Activated CD4-positive, alpha-beta memory T cell treated with anti-CD3 and anti-CD28 coated beads, Interleukin-2, amount 10 ng/mL, durations not matched to agents 7 days and 5 days (primary cell): ENCODE results near the gene TOPORS. TPM values are rescaled to one million over a fixed set of nuclear protein-coding genes. Genes with fewer than 3 reads are reported as not detected.
"Not testable (repeated sequence)": the region's sequence is repeated elsewhere in the genome, so short reads cannot be mapped to it uniquely, and the experiment has no call there.

Source experiments
- CTCF ChIA-PET: fragments of 350-600 bp; sonication (Branson Sonifier 250); formaldehyde crosslinking; loops from one replicate; lab custom pipeline; 2021; ENCODE audit warnings: antibody characterized with exemption, inconsistent platforms; lab: Charles Lee
- POLR2A ChIA-PET: fragments of 350-600 bp; sonication (Branson Sonifier 250); formaldehyde crosslinking; loops from one replicate; lab custom pipeline; 2021; ENCODE audit warnings: antibody characterized with exemption; lab: Charles Lee
- DNase-seq: peaks from one replicate; pipeline ENCODE4 v3.0.0-alpha.2; 2020
- H3K27ac Mint-ChIP-seq: one replicate; pipeline ENCODE4 v1.8.0; 2021; ENCODE audit warnings: mild to moderate bottlenecking, mixed read lengths
- H3K27me3 Mint-ChIP-seq: one replicate; pipeline ENCODE4 v1.8.0; 2021; ENCODE audit warnings: mixed read lengths
- H3K36me3 Mint-ChIP-seq: one replicate; pipeline ENCODE4 v1.8.0; 2021; ENCODE audit warnings: low read depth, mixed read lengths
- H3K4me1 Mint-ChIP-seq: one replicate; pipeline ENCODE4 v1.8.0; 2021; ENCODE audit warnings: mixed read lengths
- H3K4me3 Mint-ChIP-seq: one replicate; pipeline ENCODE4 v1.8.0; 2021; ENCODE audit warnings: mild to moderate bottlenecking, mixed read lengths
- H3K9me3 Mint-ChIP-seq: one replicate; pipeline ENCODE4 v1.8.0; 2021; ENCODE audit warnings: mixed read lengths
- total RNA-seq, 2 experiments: library from RNA; stranded (reverse); gene quantifications; one replicate each; pipeline ENCODE4 v1.2.3, GENCODE V29; 2021

Gene TOPORS
- total RNA-seq, 2 experiments from 2014 or later: 12.2 to 12.7 TPM

DNA sequence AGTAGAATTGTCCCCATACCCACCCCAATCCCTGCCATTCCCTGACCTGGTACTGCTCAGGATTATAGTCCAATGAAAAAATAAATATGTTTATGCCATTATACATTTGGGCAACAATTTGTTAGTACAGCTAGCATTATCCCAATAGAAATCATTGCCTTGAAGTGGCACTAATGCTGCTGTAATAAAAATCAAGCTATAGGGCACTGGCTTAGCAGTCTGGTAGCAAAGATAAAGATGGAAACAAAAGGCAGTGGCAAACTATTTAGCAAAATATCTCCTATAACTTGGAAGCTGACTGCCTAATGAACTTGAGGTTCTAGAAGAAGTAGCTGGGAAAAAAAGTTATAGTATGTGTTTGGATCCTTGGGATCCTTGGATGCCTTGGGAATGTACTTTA lies 2.2 kb upstream of the TOPORS start:
- peaks cover 2% of the 10 kb centered on the region for H3K36me3 Mint-ChIP-seq
- DNase-seq: no peak
- ChIA-PET CTCF (interaction anchor here (1.2 to 1.4 kb wide), 2 partner anchors 17 to 178 kb away, joined by 3 to 7 read pairs; no protein-coding TSS in a partner anchor), POLR2A (interaction anchor here (1.4 to 1.9 kb wide), 2 partner anchors 12 to 170 kb away, joined by 3 to 10 read pairs; partner anchors contain the start of gene ACO1)
- no peaks in the 10 kb centered on the region for H3K9me3 Mint-ChIP-seq
- peaks cover 32% of the 10 kb centered on the region for H3K4me1 Mint-ChIP-seq
- no peaks in the 10 kb centered on the region for H3K27me3 Mint-ChIP-seq
- H3K4me3 Mint-ChIP-seq: no peak overlapping the region
- no peak overlapping the region for H3K27ac Mint-ChIP-seq

DNA sequence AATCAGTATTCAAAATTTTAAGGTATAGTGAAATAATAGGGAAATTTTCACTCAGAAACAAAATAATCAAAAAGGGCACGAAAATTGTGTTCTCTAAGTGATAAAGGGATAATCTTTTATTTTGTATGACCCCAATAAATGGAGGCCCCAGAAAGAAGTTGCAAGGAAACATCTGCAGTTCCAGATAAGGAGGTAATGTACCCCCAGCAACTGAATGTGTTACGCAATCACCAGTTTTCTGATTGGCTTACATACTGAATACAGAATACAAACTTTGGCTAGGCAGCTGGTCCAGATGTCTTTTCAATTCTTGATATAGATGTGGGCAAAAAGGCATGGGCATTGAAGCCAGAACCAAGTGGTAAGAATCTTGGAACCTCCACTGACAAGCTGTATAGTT lies 1.7 kb upstream of the TOPORS start:
- H3K4me1 Mint-ChIP-seq: peaks cover 33% of the 10 kb centered on the region
- peaks cover 5% of the 10 kb centered on the region for H3K36me3 Mint-ChIP-seq
- H3K27ac Mint-ChIP-seq: no peak overlapping the region
- DNase-seq: no peak
- H3K27me3 Mint-ChIP-seq: no peaks in the 10 kb centered on the region
- no peak overlapping the region for H3K4me3 Mint-ChIP-seq
- CTCF ChIA-PET: interaction anchor here (1.2 to 5.1 kb wide), 3 partner anchors 18 to 178 kb away, joined by 3 to 41 read pairs (median 7); no protein-coding TSS in a partner anchor
- H3K9me3 Mint-ChIP-seq: no peaks in the 10 kb centered on the region
- POLR2A ChIA-PET: interaction anchor here (1.9 kb wide), 1 partner anchor 12 kb away, joined by 10 read pairs; no protein-coding TSS in a partner anchor

DNA sequence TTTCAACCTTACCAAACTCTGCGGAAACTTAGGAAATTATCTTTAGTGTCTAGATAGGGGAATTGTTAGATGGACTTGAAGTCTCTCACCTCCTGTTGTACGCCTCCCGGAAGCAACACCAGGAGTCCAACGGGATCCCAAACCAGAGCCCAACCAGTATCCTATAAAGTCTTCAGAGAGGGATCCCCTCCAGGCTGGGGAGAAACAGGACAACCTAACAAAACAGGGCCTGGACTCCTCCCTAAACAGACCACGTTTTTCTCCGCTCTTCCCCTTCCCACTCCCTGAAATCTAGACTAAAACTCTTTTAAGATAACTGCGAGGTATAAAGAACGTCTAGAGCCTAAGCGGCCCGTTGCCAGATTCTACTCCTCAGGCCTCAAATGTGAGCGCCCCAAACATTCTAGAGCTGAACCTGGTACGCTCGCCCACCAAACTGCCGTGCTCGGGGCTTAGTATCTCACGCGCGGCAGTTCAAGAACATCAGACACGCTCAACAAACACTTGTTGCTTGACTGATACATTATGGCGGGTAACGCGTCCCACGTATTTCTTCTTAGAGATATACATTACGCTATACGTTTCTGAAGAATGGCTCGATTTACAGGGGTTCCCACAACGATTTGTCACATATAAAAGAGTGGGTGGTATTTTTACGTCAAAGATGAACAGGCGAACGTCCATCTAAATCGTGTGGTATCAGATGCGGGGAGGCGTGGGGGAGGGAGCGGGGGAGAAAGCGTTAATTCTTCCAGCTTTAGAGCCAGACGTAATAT lies 922 bp downstream of the TOPORS start:
- Mint-ChIP-seq H3K4me3 (peak overlapping the region; percentile 91), H3K9me3 (no peaks in the 10 kb centered on the region), H3K36me3 (peaks cover 19% of the 10 kb centered on the region), H3K27me3 (no peaks in the 10 kb centered on the region), H3K27ac (peak overlapping the region; percentile 100), H3K4me1 (peaks cover 44% of the 10 kb centered on the region)
- peak; percentile 51 for DNase-seq
- ChIA-PET CTCF (interaction anchor here (0.8 to 5.2 kb wide), 11 partner anchors 11 to 172 kb away, joined by 3 to 56 read pairs (median 9); partner anchors contain the start of genes ACO1, NDUFB6 and RIGI), POLR2A (interaction anchor here (0.7 to 5.0 kb wide), 12 partner anchors 18 to 168 kb away, joined by 3 to 57 read pairs (median 4); partner anchors contain the start of genes ACO1, NDUFB6 and RIGI)

DNA sequence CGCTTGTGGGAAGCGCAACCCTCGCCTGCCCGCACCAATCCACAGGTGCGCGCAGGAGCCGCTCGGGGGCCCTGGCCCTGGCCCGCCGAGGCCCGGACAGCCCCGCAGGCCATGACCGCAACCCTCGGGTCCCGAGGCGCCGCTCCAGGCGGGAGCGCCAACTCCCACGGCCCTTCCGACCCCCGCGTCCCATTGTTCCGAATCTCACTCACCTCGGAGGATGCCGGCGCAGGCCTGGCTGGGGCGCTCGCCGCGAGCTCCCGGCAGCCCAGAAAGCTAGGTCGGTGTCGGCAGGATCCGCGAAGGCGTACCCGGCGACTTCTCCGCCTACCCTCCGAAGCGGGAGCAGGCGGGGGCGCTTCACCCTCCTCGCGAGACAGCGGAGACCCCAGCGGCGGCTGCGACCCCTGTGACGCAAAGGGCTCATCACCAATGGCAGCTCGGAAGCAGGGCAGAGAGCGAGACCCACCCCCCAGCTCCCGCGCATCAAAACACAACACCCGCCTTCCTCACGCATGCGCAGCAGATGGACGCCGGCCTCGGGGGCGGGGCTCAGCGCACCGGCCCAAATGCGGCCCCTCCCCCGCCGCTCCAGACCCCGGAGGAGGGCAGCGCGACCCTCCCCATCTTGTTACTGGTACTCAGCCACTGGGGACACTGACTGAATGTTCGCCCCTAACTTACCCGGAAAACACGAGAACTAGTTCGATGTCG lies 1.7 kb downstream of the TOPORS start:
- Mint-ChIP-seq H3K9me3 (no peaks in the 10 kb centered on the region), H3K27ac (peak overlapping the region; percentile 100), H3K4me1 (peaks cover 44% of the 10 kb centered on the region), H3K27me3 (no peaks in the 10 kb centered on the region), H3K36me3 (peaks cover 19% of the 10 kb centered on the region), H3K4me3 (peak overlapping the region; percentile 91)
- peak; percentile 94 for DNase-seq
- CTCF ChIA-PET: interaction anchor here (0.8 to 5.2 kb wide), 10 partner anchors 10 to 172 kb away, joined by 3 to 56 read pairs (median 10); partner anchors contain the start of genes ACO1, NDUFB6 and RIGI
- POLR2A ChIA-PET: interaction anchor here (0.8 to 5.0 kb wide), 14 partner anchors 12 to 475 kb away, joined by 3 to 57 read pairs (median 4); partner anchors contain the start of genes ACO1, DNAJA1, NDUFB6 and RIGI

DNA sequence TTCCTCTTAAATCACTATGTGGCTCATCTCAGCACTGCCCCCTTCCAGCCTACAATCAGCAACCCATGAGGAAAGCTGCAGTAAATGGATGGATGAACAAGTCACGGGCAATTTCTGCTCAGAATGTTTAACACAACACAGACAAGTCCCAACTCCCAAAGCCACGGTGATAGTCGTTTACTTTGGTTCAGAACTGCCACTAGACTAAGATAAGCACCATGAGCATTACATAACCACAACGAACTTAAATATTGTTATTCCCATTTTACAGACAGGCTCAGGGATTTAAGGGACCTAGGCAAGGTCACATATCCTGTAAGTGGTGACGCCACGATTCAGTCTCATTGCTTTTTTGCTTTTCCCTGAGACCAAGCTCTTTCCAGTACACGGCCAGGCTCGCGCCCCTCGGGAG lies 2.2 kb downstream of the TOPORS start:
- ChIA-PET CTCF (interaction anchor here (1.0 to 5.2 kb wide), 10 partner anchors 10 to 171 kb away, joined by 3 to 56 read pairs (median 10); partner anchors contain the start of genes ACO1, NDUFB6 and RIGI), POLR2A (interaction anchor here (0.8 to 5.0 kb wide), 12 partner anchors 11 to 475 kb away, joined by 3 to 57 read pairs (median 5); partner anchors contain the start of genes ACO1, DNAJA1, NDUFB6 and RIGI)
- H3K9me3 Mint-ChIP-seq: no peaks in the 10 kb centered on the region
- peaks cover 44% of the 10 kb centered on the region for H3K4me1 Mint-ChIP-seq
- peak overlapping the region; percentile 91 for H3K4me3 Mint-ChIP-seq
- DNase-seq: no peak
- peaks cover 19% of the 10 kb centered on the region for H3K36me3 Mint-ChIP-seq
- peak overlapping the region; percentile 53 for H3K27ac Mint-ChIP-seq
- H3K27me3 Mint-ChIP-seq: no peaks in the 10 kb centered on the region

DNA sequence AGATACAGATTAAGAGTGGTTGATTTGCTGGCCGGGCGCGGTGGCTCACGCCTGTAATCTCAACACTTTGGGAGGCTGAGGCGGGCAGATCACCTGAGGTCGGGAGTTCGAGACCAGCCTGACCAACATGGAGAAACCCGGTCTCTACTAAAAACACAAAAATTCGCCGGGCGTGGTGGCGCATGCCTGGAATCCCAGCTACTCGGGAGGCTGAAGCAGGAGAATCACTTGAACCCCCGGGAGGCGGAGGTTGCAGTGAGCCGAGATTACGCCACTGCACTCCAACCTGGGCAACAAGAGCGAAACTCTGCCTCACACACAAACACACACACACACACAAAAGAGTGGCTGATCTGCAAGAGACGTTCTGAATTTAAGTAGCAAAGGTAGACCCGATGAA lies 4.2 kb downstream of the TOPORS start:
- not testable (repeated sequence) for H3K27ac Mint-ChIP-seq, H3K4me3 Mint-ChIP-seq, DNase-seq, H3K9me3 Mint-ChIP-seq, H3K27me3 Mint-ChIP-seq
- ChIA-PET CTCF (interaction anchor here (2.2 to 5.2 kb wide), 3 partner anchors 22 to 169 kb away, joined by 12 to 41 read pairs (median 15); partner anchors contain the start of gene RIGI), POLR2A (interaction anchor here (0.9 to 5.0 kb wide), 2 partner anchors 23 to 469 kb away, joined by 3 to 57 read pairs; partner anchors contain the start of gene RIGI)
- peaks cover 32% of the 10 kb centered on the region for H3K4me1 Mint-ChIP-seq
- H3K36me3 Mint-ChIP-seq: peaks cover 28% of the 10 kb centered on the region

DNA sequence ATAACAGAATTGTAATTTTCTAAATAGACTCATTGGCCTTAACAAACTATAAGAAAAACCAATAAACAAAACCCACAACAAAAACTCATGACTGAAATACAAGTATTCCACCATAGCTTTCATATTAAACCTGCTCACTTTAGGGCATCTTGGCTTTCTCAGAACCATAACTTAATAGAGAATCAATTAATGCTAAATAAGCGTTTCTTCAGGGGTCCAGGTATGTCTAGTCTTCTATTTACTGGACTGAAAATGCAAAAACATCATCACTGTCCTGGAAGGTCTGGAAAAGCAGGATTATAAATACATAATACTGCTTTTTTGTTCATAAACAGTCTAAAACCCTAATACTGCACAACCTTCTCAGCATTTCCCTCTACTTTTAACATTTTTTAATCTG lies 6.5 kb downstream of the TOPORS start:
- POLR2A ChIA-PET: no interaction called here

DNA sequence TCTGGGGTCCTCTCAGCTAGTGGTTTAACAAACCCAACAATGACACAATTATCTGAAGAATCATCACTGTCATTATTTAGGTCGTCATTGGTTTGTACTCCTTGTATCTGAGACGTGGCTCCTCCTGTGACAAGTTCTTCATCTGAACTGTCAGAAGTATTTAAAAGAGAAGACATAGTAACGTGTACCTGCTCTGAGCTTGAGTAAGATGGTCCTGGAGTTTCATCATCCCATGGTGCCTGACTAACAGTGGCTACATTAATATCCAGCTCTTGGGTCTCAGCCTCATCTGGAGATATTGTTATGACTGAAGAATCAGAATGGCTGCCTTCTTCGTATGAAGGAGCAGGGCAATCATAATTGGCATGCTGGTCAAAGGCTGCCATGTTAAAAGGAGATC lies 9.3 kb downstream of the TOPORS start:
- Mint-ChIP-seq H3K27me3 (no peaks in the 10 kb centered on the region), H3K4me1 (peaks cover 8% of the 10 kb centered on the region), H3K4me3 (no peak overlapping the region), H3K36me3 (peaks cover 33% of the 10 kb centered on the region), H3K27ac (no peak overlapping the region), H3K9me3 (no peaks in the 10 kb centered on the region)
- POLR2A ChIA-PET: no interaction called here
- CTCF ChIA-PET: no interaction called here
- no peak for DNase-seq

More for the DNA sequence above, 6.5 kb downstream of the TOPORS start:
- peaks cover 27% of the 10 kb centered on the region for H3K4me1 Mint-ChIP-seq
- CTCF ChIA-PET: interaction anchor here (0.9 to 2.1 kb wide), 4 partner anchors 20 to 167 kb away, joined by 3 to 8 read pairs (median 6); partner anchors contain the start of genes ACO1 and RIGI
- H3K36me3 Mint-ChIP-seq: peaks cover 42% of the 10 kb centered on the region
- no peak overlapping the region for H3K27ac Mint-ChIP-seq
- H3K9me3 Mint-ChIP-seq: no peaks in the 10 kb centered on the region
- no peak overlapping the region for H3K4me3 Mint-ChIP-seq
- no peak for DNase-seq
- H3K27me3 Mint-ChIP-seq: no peaks in the 10 kb centered on the region

DNA sequence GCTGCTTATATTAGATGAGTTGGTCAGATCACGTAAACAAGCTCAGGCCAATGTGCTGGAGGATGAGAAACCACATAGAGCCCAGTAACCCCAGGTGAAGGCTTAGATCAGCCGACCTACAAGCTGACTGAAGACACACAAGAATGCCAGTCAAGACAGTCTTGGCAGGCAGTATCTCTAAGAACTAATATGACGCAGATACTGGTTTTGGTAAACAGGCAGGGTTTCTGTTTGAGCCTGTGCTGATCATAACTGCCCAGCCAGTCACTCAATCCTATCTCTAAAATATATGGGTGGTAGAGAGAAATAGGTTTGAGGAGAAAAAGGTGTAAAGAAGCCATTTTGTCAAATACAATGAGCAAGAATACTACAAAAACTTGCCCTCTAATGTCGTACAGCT lies 18.6 kb downstream of the TOPORS start:
- DNase-seq: no peak
- Mint-ChIP-seq H3K27ac (no peak overlapping the region), H3K27me3 (no peaks in the 10 kb centered on the region), H3K4me1 (peaks cover 2% of the 10 kb centered on the region), H3K36me3 (peaks cover 14% of the 10 kb centered on the region), H3K9me3 (no peaks in the 10 kb centered on the region), H3K4me3 (no peak overlapping the region)
- CTCF ChIA-PET: no interaction called here
- POLR2A ChIA-PET: interaction anchor here (0.7 to 1.6 kb wide), 2 partner anchors 9 to 18 kb away, joined by 3 to 5 read pairs; partner anchors contain the start of gene SMIM27

DNA sequence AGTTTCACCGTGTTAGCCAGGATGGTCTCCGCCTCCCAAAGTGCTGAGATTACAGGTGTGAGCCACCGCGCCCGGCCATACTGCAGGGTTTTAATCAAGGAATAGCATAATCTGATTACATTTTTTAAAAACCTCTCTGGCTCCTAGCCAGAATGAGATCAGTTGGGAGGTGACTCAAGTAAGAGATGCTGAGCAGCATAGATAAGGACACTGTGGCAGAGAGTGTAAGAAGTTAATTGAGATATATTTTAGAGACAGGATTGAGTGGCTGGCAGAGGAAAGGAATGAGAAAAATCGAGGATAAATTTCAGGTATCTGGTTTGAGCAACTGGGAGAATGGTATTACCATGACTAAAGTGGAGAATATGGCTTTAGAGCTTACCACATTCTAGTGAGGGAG lies 19.1 kb downstream of the TOPORS start:
- no peak for DNase-seq
- Mint-ChIP-seq H3K9me3 (no peaks in the 10 kb centered on the region), H3K36me3 (peaks cover 14% of the 10 kb centered on the region), H3K4me3 (no peak overlapping the region), H3K27me3 (no peaks in the 10 kb centered on the region), H3K4me1 (peaks cover 4% of the 10 kb centered on the region), H3K27ac (no peak overlapping the region)
- ChIA-PET CTCF (no interaction called here), POLR2A (interaction anchor here (1.6 kb wide), 1 partner anchor 18 kb away, joined by 5 read pairs; the partner anchor contains the start of gene SMIM27)

DNA sequence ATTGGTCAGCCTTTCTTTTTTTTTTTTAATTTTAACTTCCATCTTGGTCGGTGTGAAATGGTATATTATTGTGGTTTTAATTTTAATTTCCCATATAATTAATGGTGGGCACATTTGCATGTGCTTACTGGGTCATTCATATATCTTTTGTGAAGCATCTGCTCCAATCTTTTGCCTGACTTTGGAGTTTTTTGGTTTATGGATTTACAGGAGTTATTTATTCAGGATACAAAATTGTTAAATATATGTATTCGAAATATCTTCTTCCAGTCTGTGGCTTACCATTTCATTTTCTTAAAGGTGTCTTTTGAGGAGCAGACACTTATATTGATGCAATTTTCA lies 25.7 kb downstream of the TOPORS start:
- H3K4me1 Mint-ChIP-seq: peaks cover 55% of the 10 kb centered on the region
- H3K9me3 Mint-ChIP-seq: peaks cover 11% of the 10 kb centered on the region
- CTCF ChIA-PET: interaction anchor here (0.9 to 3.7 kb wide), 14 partner anchors 9 to 148 kb away, joined by 3 to 71 read pairs (median 6); partner anchors contain the start of genes ACO1, NDUFB6, SMIM27 and TOPORS
- H3K36me3 Mint-ChIP-seq: peaks cover 41% of the 10 kb centered on the region
- peak overlapping the region; percentile 96 for H3K4me3 Mint-ChIP-seq
- no peak for DNase-seq
- POLR2A ChIA-PET: interaction anchor here (0.9 to 3.7 kb wide), 6 partner anchors 12 to 148 kb away, joined by 3 to 57 read pairs (median 8); partner anchors contain the start of genes NDUFB6, SMIM27 and TOPORS
- peak overlapping the region; percentile 88 for H3K27ac Mint-ChIP-seq
- no peaks in the 10 kb centered on the region for H3K27me3 Mint-ChIP-seq
